ENCODE measurements around the gene MAB21L3.

The MAB21L3 gene

DNA sequence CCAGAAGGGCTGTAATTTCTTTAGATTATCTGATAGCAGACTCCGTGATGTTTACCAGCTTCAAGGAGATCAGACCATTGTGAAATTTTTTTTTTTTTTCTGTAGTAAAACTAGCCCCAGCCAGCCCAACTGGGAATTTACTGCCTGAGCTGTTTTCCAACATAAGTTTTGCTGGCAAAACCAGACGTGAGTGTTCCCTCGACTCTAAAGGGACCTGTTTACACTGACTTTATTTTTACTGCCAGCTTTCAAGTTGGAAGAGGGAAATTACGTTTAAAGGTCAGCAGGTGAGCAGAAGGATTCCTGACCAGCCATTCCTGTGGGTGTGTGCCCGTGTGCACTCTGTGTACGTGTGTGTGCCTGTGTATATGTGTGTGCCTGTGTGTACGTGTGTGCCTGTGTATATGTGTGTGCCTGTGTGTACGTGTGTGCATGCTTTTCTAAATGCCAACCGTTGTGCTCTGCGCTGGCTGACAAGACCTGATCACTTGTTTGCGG is 374 bp downstream of the MAB21L3 start:
- TF ChIP-seq, protein P1, sequence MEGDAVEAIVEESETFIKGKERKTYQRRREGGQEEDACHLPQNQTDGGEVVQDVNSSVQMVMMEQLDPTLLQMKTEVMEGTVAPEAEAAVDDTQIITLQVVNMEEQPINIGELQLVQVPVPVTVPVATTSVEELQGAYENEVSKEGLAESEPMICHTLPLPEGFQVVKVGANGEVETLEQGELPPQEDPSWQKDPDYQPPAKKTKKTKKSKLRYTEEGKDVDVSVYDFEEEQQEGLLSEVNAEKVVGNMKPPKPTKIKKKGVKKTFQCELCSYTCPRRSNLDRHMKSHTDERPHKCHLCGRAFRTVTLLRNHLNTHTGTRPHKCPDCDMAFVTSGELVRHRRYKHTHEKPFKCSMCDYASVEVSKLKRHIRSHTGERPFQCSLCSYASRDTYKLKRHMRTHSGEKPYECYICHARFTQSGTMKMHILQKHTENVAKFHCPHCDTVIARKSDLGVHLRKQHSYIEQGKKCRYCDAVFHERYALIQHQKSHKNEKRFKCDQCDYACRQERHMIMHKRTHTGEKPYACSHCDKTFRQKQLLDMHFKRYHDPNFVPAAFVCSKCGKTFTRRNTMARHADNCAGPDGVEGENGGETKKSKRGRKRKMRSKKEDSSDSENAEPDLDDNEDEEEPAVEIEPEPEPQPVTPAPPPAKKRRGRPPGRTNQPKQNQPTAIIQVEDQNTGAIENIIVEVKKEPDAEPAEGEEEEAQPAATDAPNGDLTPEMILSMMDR (IDR thresholded peaks at IDR 0.05; ENCODE audit: insufficient read depth, low read length, poor library complexity, severe bottlenecking): no peak
- TF ChIP-seq EZH2phosphoT487 (conservative IDR thresholded peaks at IDR 0.05; ENCODE audit: low read length): no peak
- H2AFZ ChIP-seq (ENCODE audit: low read depth, low read length, severe bottlenecking): no peak overlapping the region
- no peaks in the 10 kb centered on the region for H3K27me3 ChIP-seq (ENCODE audit: low read length)
- H3K4me2 ChIP-seq (ENCODE audit: low read depth, low read length, poor library complexity, severe bottlenecking): no peak overlapping the region
- H4K20me1 ChIP-seq (ENCODE audit: low read depth, low read length): no peaks in the 10 kb centered on the region
- H3F3A ChIP-seq (ENCODE audit: insufficient read depth): no peaks in the 10 kb centered on the region
- no peak overlapping the region for H3K27ac ChIP-seq (ENCODE audit: low read depth, low read length)
- no peak overlapping the region for H3K9ac ChIP-seq (ENCODE audit: low read length)
- no peak overlapping the region for H3K4me3 ChIP-seq (ENCODE audit: insufficient read depth, low read length, poor library complexity, severe bottlenecking)
- no peaks in the 10 kb centered on the region for H3K9me3 ChIP-seq (ENCODE audit: insufficient read depth, low read length)
- H3K79me2 ChIP-seq (ENCODE audit: insufficient read depth, low read length): no peaks in the 10 kb centered on the region
- no peaks in the 10 kb centered on the region for H3K36me3 ChIP-seq (ENCODE audit: low read length)
- H3K9me2 ChIP-seq (replicated peaks; ENCODE audit: insufficient read depth, low read length): no peaks in the 10 kb centered on the region

DNA sequence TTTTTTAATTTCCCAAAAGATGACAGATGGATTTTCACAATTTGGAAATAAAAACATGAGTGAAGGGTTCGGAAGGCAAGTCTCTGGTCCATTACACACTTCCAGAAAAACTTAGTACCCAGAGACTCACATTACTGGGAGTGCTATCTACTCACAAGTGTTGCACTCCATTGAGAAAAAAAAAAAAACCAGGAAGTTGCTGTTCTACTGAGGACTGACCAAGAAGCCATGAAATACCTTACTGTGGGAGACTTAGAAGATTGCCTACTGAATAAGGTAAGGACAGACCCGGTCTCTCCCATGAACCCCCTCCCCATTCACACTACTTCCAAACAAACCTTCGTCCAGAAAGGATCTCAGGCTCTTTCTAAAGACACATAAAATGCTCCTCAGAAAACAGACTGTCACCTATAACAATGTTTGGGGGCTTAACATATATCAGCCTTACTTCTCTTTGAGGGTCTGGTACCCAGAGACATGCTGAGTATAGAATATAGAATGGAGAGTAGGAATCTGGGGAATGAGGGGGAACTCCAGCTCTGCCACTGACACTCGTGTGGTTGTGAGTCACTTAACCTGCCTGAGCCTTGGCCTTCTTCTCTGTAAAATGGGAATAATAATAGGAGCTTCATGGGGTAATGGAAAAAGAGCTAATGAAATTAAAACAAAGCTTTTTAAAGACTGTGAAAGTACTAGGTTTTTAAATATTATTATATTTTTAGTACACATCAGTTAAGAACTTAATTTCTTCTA is 1.4 kb downstream of the MAB21L3 start:
- no peak for TF ChIP-seq EZH2phosphoT487 (conservative IDR thresholded peaks at IDR 0.05; ENCODE audit: low read length)
- TF ChIP-seq, protein P1 (IDR thresholded peaks at IDR 0.05; ENCODE audit: insufficient read depth, low read length, poor library complexity, severe bottlenecking): no peak
- no peak overlapping the region for H3K9ac ChIP-seq (ENCODE audit: low read length)
- no peaks in the 10 kb centered on the region for H3K36me3 ChIP-seq (ENCODE audit: low read length)
- H3K27me3 ChIP-seq (ENCODE audit: low read length): no peaks in the 10 kb centered on the region
- no peaks in the 10 kb centered on the region for H3K79me2 ChIP-seq (ENCODE audit: insufficient read depth, low read length)
- H3K4me3 ChIP-seq (ENCODE audit: insufficient read depth, low read length, poor library complexity, severe bottlenecking): no peak overlapping the region
- no peaks in the 10 kb centered on the region for H3K9me3 ChIP-seq (ENCODE audit: insufficient read depth, low read length)
- no peaks in the 10 kb centered on the region for H4K20me1 ChIP-seq (ENCODE audit: low read depth, low read length)
- no peak overlapping the region for H2AFZ ChIP-seq (ENCODE audit: low read depth, low read length, severe bottlenecking)
- H3K27ac ChIP-seq (ENCODE audit: low read depth, low read length): no peak overlapping the region
- no peak overlapping the region for H3K4me2 ChIP-seq (ENCODE audit: low read depth, low read length, poor library complexity, severe bottlenecking)
- no peaks in the 10 kb centered on the region for H3K9me2 ChIP-seq (replicated peaks; ENCODE audit: insufficient read depth, low read length)
- H3F3A ChIP-seq (ENCODE audit: insufficient read depth): no peaks in the 10 kb centered on the region

GRCh38 chr1:116113615-116114014 is 2.4 kb downstream of the MAB21L3 start:
- no peaks in the 10 kb centered on the region for H3K9me2 ChIP-seq (replicated peaks; ENCODE audit: insufficient read depth, low read length)
- H2AFZ ChIP-seq (ENCODE audit: low read depth, low read length, severe bottlenecking): no peak overlapping the region
- no peak overlapping the region for H3K27ac ChIP-seq (ENCODE audit: low read depth, low read length)
- no peaks in the 10 kb centered on the region for H3K9me3 ChIP-seq (ENCODE audit: insufficient read depth, low read length)
- no peak overlapping the region for H3K4me3 ChIP-seq (ENCODE audit: insufficient read depth, low read length, poor library complexity, severe bottlenecking)
- no peak for TF ChIP-seq EZH2phosphoT487 (conservative IDR thresholded peaks at IDR 0.05; ENCODE audit: low read length)
- TF ChIP-seq, protein P1 (IDR thresholded peaks at IDR 0.05; ENCODE audit: insufficient read depth, low read length, poor library complexity, severe bottlenecking): no peak
- no peak overlapping the region for H3K4me2 ChIP-seq (ENCODE audit: low read depth, low read length, poor library complexity, severe bottlenecking)
- no peaks in the 10 kb centered on the region for H3K27me3 ChIP-seq (ENCODE audit: low read length)
- no peaks in the 10 kb centered on the region for H3K79me2 ChIP-seq (ENCODE audit: insufficient read depth, low read length)
- H3K36me3 ChIP-seq (ENCODE audit: low read length): no peaks in the 10 kb centered on the region
- no peaks in the 10 kb centered on the region for H4K20me1 ChIP-seq (ENCODE audit: low read depth, low read length)
- H3K9ac ChIP-seq (ENCODE audit: low read length): no peak overlapping the region
- no peaks in the 10 kb centered on the region for H3F3A ChIP-seq (ENCODE audit: insufficient read depth)

Data from SU-DHL-6 (cell line).